LoVo (cell line): Measurements from ENCODE around the gene TBC1D12.

Experiments used
- DNase-seq: peaks from one replicate; pipeline ENCODE4 v3.0.0-alpha.2; 2016; ENCODE audit warnings: low spot score

TBC1D12 gene

GRCh38 chr10:94407668-94408067 lies 5.3 kb downstream of the TBC1D12 start:
- DNase-seq: no peak

- no peak for DNase-seq
Observed at GRCh38 chr10:94409021-94409657, 6.8 kb downstream of the TBC1D12 start.

GRCh38 chr10:94411304-94411703 lies 9.0 kb downstream of the TBC1D12 start:
- DNase-seq: no peak

- DNase-seq: no peak
Observed at GRCh38 chr10:94412449-94412848, 10.1 kb downstream of the TBC1D12 start.

- no peak for DNase-seq
Observed at GRCh38 chr10:94413361-94413760, 11.0 kb downstream of the TBC1D12 start.

GRCh38 chr10:94416896-94417295 lies 14.6 kb downstream of the TBC1D12 start:
- no peak for DNase-seq

GRCh38 chr10:94417321-94417720 lies 15.0 kb downstream of the TBC1D12 start:
- no peak for DNase-seq

- DNase-seq: no peak
Observed at GRCh38 chr10:94420516-94420915, 18.2 kb downstream of the TBC1D12 start.

- DNase-seq: no peak
Observed at GRCh38 chr10:94420998-94421528, 18.7 kb downstream of the TBC1D12 start.

- DNase-seq: no peak
Observed at GRCh38 chr10:94423627-94424026, 21.3 kb downstream of the TBC1D12 start.

- no peak for DNase-seq
Observed at GRCh38 chr10:94424714-94425337, 22.5 kb downstream of the TBC1D12 start.

- no peak for DNase-seq
Observed at GRCh38 chr10:94425942-94426341, 23.6 kb downstream of the TBC1D12 start.

GRCh38 chr10:94427166-94427565 lies 24.8 kb downstream of the TBC1D12 start:
- DNase-seq: no peak

- no peak for DNase-seq
Observed at GRCh38 chr10:94428766-94429707, 26.7 kb downstream of the TBC1D12 start.

GRCh38 chr10:94430701-94431100 lies 28.4 kb downstream of the TBC1D12 start:
- DNase-seq: no peak

- no peak for DNase-seq
Observed at GRCh38 chr10:94432443-94432842, 30.1 kb downstream of the TBC1D12 start.

GRCh38 chr10:94439275-94439861 lies 37.0 kb downstream of the TBC1D12 start:
- no peak for DNase-seq

- DNase-seq: no peak
Observed at GRCh38 chr10:94440096-94440495, 37.8 kb downstream of the TBC1D12 start.

GRCh38 chr10:94443047-94443446 lies 40.7 kb downstream of the TBC1D12 start:
- no peak for DNase-seq

GRCh38 chr10:94443549-94443948 lies 41.2 kb downstream of the TBC1D12 start:
- DNase-seq: no peak

GRCh38 chr10:94450782-94451181 lies 48.4 kb downstream of the TBC1D12 start:
- DNase-seq: no peak

- DNase-seq: no peak
Observed at GRCh38 chr10:94451883-94452519, 49.7 kb downstream of the TBC1D12 start.
